NCI-H2029 treated with DMSO at 0.1 percent for 48 hours (cell line): Measurements from ENCODE around the gene EZH1.

ENCODE experiments used
- DNase-seq: peaks from one replicate; lab custom pipeline; 2025; lab: John Stamatoyannopoulos, UW

EZH1 gene

DNA sequence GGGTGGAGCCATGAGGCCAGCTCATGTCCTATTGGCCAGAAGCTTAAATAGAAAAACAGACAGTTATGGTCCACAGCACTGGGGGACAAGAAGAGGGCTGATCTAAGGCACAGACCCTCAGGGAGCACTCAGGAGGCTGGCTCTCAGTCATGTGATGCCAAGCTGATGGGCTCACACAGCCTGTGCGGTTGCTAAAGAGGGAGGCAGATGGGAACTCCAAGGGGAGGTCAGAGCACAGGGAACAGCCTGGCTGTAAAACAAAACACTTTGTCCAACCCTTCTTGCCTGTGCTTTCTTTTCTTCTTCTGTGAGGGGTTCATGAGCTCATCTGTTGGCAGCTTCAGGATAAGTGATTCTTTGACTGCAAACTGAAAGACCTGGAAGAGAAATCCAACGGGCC lies 35.3 kb downstream of the EZH1 start:
- DNase-seq, result no peak

DNA sequence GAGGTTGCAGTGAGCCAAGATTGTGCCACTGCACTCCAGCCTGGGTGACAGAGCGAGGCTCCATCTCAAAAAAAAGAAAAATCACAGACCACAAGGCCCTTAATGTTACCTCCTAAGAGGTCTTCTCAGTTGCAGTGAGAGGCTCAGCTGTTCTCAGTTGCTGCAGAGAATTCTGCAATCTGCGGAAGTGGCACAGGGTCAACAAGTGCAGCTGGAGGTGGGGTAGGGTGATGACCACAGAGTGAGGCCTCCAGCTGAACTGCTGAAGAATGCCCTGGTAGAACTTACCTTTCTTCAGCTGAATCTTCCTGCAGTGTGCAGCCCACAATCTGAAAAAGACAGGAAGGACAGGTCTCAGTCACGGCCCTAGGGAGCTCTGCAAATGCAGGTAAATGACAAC lies 36.3 kb downstream of the EZH1 start:
- DNase-seq, result no peak

DNA sequence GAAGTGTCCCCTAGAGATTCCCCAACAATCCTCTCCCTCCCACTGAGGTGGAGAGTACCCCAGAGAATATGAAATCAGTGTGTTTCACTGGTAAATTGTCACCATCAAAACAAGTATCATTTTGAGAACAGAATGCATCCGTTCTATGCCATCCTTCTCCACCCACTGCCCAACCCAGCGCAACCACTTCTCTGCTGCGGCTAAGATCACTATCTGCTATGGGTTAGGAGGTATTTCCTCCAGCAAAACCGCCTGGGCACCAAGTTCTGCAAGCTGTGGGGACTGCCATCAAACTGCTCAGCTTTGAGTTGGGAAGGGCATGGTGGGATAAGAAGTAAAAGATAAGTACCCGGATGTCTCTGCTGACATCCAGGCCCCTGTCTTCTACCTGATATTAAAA lies 38.1 kb downstream of the EZH1 start:
- DNase-seq, result no peak

DNA sequence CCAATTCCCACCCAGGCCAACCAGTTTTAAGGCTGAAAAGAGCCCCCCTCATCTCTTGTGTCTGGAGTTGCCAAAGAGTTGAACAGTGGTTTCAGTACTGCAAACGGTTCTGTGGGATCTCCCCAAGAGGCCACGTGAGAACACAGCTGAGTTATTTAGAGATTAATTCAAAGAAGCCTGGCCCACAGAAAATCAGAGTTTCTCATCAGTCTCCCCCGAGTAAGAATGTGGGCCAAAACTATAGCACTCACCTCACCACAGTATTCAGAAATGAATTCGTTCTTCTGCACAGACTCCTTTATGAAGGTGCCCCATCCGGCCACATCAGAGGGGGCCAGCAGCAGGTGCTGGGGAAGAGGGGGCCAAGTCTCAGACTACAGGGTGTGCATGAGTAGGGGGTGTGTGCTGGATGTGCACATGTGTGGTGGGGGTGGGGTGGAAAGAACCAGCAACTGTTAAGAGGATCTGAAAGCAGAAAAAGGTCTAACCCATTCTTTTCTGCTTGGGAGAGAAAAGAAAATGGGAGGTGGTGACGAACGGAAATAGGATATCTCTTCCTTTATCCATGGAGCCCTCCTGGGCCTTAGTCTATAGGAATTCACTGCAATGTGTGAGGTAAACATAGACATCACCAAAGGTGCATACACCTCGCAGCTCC lies 39.9 kb downstream of the EZH1 start:
- DNase-seq, result no peak

DNA sequence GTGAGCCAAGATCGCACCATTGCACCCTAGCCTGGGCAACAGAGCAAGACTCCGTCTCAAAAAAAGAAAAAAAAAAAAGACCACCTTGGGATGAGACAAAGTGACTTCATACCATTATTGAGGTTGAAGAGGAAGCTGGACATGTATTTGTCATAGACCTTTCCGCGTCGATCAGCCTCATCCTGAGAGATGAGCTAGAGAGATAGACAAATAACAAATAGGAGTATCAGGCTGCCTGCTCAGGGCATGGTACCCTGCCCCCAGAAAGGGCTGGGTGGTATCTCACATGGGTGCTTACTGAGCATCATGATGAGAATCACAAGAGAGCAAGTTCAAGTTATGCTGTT lies 40.4 kb downstream of the EZH1 start:
- DNase-seq, result no peak

DNA sequence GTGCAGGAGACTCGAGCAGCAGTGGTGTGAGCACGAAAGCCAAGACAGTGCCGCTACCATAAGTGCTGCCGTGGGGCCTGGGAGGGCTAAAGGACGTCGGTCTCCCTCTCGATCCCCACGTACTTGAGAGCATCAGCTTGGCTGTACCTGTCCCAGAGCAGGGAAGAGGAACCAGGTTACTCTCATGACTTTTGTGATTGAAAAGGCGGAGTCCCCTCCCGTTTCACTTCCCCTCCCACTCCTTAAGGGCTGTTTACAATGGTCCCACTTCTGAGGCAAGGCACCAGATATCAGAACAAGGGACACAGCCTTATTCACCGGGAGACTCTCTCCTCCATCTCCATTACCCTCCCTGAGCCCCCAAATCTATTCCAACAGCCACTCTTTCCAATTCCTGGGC lies 42.4 kb downstream of the EZH1 start:
- DNase-seq, result no peak

DNA sequence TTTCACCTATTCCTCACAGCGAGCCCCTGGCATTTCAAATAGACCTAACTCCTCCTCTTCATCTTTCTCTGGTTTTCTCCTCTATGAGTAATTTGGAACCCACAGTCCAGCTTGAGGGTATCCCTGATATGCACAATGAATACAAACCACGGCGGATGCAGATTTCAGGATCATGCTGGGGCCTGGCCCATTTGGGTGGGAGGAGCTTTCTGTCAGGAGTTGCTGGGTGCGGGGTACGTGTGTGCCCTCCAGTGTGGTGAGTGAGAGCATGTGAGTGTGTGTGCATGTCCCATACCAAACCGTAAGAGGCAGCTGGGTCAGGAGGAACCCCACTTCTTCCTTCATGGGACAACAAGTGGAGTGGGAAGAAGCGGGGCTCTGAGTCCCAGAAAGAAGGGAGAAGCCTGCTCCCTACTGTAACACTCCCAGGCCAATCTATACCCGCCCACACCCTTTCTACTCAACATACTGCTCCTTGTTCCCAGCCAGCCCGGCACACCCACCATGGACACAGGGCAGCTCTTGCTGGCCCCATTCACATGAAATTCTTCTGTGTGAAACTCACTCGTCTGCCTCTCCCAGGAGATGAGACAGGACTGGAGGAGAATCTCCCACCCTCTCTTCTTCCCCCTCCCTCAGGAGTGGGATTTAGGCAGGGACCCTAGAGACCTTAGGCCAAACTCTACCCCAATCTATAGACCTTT lies 44.1 kb downstream of the EZH1 start:
- no peak for DNase-seq

DNA sequence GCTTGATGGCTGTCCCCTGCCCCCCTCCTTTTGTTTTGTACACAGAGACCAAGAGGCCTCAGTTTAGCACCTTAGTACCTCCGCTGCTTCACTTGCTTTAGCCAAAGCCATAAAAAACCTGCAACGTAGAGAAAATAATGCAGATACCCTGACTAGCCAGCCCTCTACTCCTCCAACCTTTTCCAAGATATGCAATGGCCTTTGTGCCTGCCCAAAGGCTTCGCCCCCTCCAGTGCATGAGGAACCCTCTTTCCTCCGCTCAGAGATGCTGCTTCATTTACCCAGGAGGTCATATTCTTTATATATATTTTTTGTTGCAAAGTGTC lies 45.5 kb downstream of the EZH1 start:
- no peak for DNase-seq

DNA sequence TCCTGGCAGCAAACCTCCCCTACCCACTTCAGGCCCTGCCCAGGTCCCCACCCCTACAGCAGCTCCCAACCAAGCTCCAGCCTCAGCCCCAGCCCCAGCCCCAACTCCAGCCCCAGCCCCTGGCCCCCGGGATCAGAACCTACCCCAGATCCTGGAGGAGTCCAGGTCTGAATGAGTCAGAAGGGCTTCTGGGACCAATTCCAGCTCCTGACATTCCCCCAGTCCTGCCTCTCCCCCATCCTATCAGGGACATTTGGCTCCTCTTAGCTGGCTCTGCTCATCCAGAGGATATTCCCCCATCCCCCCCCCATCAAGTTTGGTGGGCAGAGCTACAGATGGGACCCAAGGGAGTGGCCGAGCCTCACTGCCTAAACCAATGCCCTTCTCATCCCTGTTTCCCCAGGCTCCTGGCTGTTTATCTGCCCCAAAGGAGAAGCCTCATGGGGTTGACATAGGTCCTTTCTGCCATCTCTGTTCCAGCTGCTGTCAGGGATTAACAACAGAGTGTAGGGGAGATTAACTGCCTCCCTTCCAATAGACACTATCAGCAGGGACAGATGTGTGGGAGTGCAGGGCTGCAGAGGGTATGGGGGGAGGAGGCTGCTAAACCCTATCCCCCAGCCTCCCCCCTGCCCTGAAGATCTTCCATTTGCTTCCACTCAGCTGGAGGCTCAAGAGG lies 46.0 kb downstream of the EZH1 start:
- DNase-seq, result no peak

DNA sequence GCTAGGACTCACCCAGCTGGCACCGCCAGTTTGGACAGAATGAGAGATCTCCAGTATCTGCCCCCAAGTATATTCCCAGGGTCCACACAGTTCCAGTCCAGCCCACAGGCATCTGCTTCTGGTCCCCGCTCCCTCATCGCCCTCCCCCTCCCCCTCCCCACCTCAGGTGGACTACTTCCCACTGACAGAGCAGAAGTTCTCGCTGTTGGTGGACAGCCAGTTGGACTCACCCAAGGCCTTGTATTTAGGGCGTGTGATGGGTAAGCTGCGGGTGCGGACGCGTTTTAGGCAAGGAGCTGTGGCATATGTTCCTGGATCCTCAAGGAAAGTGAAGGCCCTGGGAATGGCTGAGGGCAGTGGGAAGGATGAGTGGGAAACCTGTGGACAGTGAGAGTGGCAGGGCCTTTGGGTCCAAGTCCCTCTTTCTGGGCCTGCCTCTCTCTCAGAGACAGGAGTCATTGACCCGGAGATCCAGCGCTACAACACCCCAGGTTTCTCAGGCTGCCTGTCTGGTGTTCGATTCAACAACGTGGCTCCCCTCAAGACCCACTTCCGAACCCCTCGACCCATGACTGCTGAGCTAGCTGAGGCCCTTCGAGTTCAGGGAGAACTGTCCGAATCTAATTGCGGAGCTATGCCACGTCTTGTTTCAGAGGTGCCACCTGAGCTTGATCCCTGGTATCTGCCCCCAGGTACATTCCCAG lies 47.6 kb downstream of the EZH1 start:
- DNase-seq, result no peak

DNA sequence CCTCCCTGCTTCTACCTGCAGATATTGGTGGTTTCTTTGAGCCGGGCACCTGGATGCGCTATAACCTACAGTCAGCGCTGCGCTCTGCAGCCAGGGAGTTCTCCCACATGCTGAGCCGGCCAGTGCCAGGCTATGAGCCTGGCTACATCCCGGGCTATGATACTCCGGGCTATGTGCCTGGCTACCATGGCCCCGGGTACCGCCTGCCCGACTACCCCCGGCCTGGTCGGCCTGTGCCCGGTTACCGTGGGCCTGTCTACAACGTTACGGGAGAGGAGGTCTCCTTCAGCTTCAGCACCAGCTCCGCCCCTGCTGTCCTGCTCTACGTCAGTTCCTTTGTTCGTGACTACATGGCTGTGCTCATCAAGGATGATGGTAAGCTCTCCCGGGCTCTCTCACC lies 49.3 kb downstream of the EZH1 start:
- DNase-seq, result no peak

DNA sequence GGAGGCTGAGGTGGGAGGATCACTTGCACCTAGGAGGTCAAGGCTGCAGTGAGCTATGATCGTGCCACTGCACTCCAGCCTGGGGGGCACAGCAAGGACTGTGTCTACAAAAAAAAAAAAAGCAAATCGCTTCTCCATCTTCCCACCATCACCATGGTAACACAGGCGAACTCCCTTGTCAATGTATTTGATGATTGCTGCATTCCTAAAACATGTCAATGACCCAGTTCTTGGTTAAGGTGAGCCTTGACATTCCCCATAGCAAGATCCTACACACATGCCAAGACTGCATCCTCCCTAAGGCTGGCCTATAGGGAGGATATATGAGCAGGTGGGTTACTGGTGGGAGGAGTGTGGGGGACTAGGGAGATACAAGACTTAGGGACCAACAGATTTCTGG lies 50.3 kb downstream of the EZH1 start:
- no peak for DNase-seq

DNA sequence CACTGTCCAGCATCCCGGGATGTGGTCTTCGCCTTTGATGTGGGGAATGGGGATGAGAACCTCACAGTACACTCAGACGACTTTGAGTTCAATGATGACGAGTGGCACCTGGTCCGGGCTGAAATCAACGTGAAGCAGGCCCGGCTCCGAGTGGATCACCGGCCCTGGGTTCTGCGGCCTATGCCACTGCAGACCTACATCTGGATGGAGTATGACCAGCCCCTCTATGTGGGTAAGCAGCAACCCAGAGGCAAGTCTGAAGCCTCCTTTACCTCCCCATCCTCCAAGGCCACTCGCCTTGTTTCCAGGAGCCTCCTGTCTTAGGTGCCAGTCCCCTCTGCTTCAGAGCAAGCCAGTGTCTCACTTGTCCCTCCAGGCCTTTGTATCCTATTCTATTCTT lies 52.4 kb downstream of the EZH1 start:
- no peak for DNase-seq

DNA sequence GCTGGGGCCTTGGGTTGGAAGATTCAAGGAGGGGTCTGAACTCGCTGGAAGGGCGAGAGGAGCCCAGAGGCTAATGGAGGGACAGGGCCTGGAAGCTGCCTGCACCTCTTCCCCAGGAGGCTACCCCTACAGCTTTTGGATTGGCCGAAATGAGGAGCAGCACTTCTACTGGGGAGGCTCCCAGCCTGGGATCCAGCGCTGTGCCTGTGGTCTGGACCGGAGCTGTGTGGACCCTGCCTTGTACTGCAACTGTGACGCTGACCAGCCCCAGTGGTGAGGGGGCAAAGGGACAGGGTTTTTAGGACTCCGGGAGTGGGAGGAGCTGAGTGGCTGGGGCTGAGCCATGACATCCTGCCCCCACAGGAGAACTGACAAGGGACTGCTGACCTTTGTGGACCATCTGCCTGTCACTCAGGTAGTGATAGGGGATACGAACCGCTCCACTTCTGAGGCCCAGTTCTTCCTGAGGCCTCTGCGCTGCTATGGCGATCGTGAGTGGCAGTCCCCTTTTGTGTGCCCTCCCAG lies 53.8 kb downstream of the EZH1 start:
- no peak for DNase-seq

DNA sequence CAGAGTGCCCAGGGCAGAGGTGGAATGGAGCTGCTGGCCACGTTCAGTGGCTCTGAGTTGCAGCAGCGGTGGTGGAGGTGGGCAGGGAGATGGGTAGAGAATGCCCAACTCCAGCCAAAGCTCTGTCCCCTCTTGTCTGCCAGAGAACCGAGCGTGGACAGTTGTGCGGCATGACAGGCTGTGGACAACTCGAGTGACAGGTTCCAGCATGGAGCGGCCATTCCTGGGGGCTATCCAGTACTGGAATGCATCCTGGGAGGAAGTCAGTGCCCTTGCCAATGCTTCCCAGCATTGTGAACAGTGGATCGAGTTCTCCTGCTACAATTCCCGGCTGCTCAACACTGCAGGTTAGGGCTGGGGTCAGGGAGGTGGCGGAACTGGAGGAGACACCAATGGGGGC lies 54.2 kb downstream of the EZH1 start:
- DNase-seq, result no peak

DNA sequence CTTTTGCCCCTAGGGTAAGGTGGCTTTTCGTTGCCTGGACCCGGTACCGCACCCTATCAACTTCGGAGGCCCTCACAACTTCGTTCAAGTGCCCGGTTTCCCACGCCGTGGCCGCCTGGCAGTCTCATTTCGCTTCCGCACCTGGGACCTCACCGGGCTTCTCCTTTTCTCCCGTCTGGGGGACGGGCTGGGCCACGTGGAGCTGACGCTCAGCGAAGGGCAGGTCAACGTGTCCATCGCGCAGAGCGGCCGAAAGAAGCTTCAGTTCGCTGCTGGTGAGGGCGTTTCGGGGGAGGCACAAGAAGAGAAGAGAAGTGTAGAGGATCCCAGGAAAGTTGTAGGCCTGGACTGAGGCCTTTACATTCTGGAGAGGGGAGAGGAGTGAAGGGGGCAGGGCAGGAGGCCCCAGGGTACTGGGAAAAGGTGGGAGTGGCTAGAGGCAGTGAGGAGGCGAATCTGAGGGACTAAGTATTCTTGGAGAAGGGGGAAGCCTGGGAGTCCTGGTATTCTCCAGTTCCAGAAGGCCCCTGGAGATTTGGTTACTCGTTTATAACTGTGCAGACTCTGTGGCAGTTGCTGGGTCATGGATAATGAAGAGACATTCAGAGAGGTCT lies 57.0 kb downstream of the EZH1 start:
- DNase-seq, result no peak

DNA sequence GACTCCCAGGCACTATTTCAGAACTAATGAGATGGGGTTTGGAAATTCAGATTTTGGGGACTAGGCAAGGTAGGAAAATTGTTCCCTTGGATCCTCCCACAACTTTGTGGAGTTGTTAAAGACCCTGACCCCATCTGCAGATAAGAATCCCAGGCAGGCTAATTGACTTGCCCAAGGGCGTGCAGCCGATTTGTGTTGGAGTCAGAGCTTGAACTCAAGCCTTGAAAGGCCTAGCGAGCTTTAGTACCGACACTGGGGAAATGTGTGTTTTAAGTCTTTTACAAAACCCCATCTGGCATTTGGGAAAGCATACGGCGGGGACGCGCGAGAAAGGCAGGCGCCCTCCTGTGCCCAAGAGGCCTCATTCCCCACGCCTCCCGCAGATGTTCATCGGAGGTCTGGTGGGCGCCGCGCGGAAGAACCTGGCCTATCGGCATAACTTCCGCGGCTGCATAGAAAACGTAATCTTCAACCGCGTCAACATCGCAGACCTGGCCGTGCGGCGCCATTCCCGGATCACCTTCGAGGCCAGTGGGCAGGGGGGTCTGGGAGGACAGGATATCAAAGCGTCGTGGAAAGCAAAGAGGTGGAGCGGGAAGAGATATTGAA lies 58.2 kb downstream of the EZH1 start:
- no peak for DNase-seq

DNA sequence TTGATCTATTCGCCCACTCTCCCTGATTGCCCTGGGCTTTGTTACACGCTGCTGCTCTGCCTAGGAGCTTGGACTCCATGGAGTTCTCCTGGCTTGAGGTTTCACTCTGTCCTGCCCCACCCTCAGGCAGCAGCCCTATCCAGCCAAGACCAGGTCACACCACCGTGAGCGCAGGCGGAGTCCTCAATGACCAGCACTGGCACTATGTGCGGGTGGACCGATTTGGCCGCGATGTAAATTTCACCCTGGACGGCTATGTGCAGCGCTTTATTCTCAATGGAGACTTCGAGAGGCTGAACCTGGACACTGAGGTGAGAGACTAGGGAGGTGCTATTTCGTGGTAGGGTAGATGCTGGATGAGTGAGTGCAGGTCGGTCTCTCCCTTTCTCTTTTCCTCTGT lies 59.0 kb downstream of the EZH1 start:
- DNase-seq, result no peak

DNA sequence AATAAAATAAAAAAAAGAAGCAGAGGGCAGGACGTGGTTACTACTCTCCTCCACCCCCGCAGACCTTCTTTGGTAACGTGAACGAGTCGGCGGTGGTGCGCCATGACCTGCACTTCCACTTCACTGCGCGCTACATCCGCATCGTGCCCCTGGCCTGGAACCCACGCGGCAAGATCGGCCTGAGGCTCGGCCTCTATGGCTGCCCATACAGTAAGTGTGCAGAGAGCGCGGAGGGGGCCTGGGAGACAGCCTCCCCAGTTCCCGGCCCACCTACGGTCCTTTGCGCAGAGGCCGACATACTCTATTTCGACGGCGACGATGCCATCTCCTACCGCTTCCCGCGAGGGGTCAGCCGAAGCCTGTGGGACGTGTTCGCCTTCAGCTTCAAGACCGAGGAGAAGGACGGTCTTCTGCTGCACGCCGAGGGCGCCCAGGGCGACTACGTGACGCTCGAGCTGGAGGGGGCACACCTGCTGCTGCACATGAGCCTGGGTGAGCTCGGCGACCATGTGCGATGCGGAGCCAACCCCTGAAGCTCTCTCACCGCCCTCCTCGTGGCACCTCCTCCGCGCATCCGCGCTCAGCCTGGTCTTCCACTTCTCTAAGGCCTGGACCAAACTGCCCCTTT lies 59.8 kb downstream of the EZH1 start:
- DNase-seq, result no peak

DNA sequence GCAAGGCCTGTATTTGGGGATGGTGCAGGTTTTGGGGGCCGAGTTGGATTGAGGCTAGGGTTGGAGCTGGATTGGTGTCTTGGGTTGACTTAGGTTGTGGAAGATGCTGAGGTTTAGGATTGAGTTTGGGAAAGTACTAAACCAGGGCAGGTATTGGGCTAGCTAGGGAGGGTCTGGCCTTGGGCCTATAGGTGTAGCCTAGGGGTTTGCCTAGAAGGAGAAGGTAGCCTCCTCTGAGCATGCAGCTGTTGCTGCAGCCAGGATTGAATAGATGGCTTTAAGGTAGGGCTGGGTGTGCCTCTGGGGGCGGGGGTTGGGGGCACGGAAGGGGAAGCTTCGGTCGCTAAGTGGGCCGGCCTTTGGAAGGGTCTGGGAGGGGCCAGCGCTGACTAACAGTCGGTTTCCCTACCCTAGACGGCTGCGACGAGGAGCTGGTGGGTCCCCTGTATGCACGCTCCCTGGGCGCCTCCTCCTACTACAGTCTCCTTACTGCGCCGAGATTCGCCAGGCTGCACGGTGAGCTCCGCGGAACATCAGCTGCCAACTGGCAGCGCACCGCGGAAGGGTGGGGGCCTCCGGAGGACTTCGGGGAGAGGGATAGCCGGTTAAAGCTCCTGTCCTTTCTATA lies 61.3 kb downstream of the EZH1 start:
- DNase-seq, result no peak

DNA sequence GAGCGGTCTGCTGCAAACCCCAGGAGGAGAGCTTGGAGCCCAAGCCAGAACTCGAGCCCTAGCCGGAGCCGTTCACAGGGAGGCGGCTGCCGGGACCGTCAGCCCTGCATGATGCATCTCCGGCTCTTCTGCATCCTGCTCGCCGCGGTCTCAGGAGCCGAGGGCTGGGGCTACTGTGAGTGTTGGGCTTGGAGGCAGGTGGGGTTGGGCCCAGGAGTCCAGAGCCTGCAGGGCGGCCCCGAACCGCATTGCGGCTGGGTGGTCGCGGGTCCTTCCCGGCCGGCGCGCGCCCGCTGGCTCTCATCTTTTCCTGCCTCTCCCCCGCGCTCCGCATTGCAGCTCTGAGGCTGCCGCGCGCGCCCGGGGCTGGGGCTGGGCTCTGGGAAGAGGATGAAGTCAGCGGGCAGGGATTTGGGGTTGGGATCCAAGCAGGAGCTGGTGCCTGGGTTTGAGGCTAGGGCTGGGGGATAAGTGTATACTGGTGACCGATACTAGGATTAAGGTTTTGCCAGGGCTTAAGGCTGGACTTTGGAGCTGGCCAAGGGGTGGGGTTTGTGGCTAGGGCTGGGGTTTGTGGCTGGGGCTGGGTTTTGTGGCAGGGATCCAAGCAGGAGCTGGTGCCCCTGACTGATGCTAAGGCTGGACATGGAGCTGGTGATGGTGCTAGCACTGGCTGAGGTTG lies 62.0 kb downstream of the EZH1 start:
- no peak for DNase-seq
